Bone marrow (tissue), 2 donors: ENCODE measurements around the gene PTK7.
A peak's percentile ranks its signal among the peaks of the same experiment; 100 is the strongest.
"Not testable (repeated sequence)": the region's sequence is repeated elsewhere in the genome, so short reads cannot be mapped to it uniquely, and the experiment has no call there.

Source experiments
- DNase-seq, 2 donors: peaks; one replicate each; lab custom pipeline; 2025; lab: John Stamatoyannopoulos, UW

Gene PTK7

DNA sequence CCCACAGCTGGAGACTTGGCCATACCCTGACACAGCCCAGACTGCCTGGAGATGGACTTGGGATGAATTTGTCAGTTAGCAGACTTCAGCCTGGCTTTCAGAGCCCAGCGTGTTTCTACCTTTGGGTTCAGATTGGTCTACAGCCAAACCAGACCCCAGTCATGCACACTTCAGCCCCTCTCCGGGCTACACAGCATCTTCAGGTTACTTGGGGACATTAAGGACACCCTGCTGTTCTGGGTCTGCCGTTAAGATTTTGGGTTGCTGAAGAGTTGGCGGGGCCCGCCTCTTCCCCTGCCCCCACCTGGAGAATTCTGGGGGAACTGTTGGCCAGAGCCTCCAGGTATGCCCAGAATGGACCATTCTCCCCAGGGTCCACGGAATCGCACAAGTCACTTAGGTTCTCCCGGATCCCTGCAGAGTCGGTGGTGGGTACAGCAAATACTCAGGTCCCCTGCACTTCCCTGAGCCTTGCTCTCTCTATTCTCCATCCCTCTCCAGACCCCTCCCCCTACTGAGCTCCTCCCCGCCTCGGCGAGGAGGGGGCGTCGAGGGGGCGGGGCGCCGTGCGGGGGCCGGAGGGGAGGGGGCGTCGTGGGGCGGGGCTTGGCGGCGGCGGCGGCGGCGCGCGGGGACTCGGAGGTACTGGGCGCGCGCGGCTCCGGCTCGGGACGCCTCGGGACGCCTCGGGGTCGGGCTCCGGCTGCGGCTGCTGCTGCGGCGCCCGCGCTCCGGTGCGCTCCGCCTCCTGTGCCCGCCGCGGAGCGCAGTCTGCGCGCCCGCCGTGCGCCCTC, at the start of gene PTK7:
PTK7 (plus strand) TSS at position 645 of the 794 bp plus-strand sequence. CDS start 175 bp downstream, outside the sequence.
- DNase-seq: peak in 1 of 2 donors; percentile 16

DNA sequence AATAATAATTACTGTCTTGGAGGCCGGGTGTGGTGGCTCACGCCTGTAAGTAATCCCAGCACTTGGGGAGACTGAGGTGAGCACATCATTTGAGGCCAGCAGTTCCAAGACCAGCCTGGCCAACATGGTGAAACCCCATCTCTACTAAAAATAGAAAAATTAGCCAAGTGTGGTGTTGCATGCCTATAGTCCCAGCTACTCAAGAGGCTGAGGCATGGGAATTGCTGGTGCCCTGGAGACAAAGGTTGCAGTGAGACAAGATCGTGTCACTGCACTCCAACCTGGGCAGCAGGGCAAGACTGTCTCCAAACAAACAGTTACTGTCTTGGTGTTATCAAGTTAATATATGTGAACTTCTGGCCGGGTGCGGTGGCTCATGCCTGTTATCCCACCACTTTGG, 49.7 kb upstream of the PTK7 start:
- DNase-seq: no peak

DNA sequence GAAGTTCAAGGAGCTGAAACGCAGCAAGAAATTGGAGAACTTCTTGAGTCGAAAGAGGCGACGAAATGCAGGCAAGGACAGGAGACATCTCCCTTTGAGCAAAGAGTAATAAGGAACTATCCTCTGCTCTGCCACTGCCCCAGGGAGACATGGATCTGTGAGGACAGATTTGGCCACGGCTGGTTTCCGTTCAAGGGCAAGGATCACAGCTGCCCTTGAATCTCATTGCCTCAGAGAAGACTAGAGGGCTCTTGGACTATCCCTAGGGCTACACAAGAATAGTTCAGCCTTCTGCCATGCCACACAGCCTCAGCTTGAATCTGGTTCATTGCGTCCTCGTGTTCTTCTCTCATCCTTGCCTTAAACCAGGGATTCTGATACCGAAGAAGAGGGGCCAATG, 47.0 kb upstream of the PTK7 start:
- DNase-seq: no peak

DNA sequence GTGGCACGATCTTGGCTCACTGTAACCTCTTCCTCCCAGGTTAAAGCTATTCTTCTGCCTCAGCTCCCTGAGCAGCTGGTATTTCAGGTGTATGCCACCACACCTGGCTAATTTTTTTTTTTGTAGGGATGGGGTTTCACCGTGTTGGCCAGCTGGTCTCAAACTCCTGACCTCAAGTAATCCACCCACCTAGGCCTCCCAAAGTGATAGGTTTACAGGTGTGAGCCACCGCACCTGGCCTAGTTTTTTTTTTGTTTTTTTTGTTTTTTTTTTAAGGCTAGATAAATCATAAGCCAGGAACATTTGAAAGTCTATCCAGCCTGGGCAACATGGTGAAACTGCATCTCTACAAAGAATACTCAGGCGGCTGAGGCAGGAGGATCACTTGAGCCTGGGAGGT, 43.8 kb upstream of the PTK7 start:
- DNase-seq: no peak

DNA sequence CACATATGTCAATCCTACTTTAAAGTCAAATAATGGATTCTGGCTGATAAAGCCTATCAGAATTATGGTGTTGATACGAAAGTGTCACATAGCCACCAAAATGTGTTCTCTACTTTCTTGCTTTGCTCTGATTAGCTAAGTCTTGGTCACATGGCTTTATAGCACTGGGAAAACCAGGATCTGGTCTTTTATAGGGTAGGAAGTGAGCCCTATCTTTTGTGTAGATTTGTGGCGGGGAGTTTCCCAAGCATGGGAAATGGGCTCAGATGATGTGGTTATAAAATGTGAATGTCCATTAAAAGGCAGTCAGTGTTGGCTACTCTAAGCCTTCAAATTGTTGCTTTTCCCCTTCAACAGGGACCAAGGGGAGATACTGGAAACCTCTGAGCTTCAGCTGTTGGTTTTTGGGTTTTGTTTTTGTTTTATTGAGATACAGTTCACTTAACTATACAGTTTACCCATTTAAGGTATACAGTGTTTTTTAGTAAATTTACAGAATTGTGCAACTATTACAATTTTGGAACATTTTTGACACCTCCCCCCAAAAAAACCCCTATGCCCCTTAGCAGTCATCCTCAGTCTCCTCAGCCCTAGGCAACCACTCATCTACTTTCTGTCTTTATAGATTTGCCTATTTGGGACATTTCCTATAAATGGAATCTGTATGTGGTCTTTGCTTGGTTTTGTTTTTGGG, 42.5 kb upstream of the PTK7 start:
- no peak for DNase-seq

DNA sequence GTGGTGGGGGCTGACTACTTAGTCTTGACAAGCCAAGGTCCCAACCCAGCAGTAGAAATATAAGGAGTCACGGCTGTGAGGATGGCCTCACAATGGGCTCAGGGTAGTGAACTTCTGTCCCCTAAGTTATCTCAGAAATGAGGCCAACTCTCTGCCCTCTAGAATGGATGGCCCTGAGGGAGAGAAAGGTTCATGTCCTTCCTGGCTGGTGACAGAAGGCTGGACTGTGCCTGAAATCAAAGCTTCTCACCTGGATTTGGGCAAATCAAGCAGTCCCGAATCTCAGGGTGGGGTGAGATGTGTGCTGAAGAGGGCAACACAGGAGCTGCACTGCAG, 42.0 kb upstream of the PTK7 start:
- no peak for DNase-seq

DNA sequence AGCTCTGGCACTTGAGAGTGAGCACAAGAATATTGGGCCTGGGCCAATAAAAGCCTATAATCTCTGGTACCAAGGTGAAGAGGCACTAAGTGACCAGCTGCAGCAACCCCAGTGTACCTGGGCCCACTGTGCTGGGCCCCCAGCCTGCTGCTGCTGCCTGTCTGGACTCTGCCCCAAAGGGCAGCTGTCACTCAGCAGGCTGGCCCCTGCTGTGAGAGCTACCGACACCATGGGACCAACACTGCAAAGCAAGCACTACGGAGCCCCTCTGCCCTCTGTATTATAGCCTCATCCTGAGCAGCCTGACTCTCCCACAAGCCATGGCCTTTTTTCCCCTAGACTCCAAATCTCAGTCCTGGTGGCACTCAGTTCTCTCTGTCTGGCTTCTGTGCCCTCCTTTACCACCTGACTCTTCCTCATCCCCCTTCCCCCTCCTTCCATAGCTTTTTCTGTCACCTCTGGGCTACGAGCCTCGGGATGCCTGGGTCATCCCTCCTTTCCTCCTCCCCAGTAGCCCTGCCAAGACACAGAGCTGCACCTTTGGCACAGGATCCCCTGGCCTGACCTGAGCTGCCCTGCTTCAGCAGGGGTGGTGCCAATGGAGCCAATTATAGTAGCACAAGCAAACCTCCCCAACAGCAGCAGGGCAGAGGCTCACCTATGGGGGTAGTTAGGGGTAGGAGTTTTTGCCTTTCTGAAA, 40.5 kb upstream of the PTK7 start:
- no peak for DNase-seq

DNA sequence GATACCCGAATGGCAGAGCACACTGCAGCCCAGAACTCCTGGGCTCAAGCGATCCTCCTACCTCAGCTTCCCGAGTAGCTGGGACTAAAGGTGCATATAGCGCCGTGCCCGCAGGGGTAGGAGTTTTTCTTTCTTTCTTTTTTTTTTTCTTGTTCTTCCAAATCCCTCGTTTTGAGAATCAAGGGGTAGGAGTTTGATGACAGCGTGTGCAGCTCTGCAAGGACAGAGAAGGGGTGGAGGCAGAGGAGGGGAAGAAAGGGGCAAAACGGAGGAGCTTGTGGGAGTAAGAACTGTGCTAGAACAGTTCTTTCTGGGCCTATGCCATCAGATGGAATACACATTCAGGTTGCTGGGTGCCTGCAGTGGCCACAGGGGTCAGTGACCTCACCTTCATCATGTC, 39.4 kb upstream of the PTK7 start:
- no peak for DNase-seq

DNA sequence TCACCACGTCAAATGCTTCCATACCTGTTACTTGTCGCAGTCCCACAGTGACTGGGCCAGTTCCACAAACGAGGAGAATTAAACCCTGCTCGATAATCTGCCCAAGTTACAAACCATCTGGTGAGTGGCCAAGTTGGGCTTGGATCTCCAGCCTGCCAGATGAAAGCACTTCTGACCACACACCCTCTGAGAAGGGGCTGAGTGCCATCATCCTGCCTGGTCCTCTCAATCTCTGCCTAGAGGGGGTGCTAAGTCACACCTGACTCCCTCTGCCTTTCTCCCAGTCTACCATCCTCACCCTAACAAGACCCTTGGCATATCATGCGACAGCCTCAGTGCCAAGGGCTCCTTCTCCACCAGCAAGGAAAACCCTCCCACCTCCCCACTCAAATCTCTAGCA, 38.9 kb upstream of the PTK7 start:
- DNase-seq: no peak

DNA sequence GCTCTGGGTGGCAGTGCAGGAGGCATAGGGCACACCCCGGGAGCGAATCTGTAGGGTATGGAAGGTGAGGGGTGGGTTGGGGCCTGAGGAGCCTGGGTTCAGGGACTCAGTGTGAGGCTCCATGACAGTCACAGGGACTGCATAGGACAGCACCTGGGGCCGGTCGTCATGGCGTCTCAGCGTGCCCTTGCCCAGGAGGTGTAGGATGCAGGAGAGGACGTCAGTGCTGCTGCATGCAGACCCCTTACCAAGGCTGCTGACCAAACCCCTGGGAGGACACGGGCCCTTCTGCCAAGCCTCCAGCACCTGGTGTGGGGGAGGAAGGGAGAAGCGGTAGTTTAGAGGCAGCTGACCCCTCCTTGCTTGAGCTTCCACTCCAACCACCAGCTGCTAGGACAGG, 38.4 kb upstream of the PTK7 start:
- no peak for DNase-seq

DNA sequence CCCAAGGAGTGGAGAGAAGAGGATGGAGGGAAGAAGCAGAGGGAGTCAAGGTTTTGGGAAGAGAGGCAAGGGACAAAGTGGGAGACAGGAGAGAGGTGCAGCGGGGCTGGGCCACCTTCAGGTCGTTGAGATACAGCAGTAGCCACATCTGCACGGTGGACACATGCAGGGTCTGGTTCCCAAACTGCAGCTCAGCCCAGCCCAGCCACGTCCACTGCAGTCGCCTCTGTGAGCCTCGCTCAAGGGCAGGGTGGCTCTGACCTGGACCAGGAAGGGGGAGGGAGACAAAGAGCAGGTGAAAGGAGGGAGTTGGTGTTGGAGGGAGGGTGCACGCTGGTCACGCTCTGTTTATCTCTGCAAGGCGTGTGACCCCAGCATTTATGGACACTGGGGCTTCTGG, 37.4 kb upstream of the PTK7 start:
- no peak for DNase-seq

DNA sequence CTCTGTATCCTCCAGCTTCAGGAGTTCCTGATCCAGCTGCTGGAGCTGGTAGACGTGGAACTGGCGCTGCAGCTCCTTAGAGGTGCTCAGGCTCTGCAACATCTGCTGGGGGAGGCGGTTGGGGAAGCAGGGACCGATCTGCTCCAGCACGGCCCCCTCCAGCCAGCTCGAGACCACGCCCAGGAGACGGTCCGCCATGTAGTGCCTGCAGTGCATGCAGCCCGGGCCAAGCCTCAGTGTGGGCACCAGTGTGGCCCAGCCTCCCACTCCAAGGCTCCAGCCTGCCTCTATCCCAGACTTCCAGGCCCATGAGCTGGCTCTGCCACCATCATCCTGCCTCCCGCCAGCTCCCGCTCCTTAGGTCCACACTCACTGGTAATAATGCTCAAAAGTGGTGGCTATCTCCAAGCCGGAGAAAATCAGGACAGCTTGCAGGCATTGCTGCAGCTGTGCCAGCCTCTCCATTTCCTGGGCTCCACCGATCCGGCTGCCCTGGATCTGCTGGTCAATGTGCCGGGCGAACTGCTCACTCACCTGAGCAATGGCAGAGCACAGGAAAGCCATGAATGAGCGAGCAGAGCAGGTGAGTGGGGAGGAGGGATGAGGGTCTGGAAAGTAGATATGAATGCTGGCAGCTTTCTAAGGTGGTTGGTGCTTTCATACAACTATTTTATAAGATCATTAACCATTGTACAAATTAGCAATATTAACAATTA, 35.4 kb upstream of the PTK7 start:
- DNase-seq: no peak

DNA sequence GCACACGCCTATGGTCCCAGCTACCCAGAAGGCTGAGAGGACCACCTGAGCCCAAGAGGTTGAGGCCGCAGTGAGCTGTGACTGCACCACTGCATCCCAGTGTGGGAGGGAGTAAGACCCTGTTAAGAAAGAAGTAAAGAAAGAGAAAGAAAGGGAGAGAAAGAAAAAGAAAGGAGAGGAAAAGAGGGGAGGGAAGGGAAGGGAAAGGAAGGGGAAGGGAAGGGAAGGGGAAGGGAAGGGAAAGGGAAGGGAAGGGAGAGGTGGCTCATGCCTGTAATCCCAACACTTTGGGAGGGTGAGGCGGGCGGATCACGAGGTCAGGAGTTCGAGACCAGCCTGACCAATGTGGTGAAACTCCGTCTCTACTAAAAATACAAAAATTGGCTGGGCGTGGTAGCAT, 34.6 kb upstream of the PTK7 start:
- not testable (repeated sequence) for DNase-seq

DNA sequence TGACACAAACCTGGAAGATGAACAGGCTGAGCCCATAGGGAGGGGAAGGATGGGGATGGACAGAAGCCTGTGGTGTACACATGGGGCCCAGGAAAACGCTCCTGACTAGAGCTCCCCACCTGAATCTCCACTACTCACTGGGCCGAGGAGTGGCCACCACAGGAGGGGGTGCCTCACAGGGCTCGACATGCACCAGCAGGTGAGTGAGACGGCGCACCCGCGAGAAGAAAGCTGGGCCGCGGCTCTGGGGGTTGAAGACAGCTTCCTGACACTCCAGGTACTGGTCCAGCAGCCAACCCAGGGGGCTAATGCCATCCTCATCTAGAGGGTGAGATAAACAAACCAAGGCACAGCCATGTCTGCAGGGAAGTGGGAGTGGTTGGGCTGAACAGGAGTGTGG, 32.8 kb upstream of the PTK7 start:
- DNase-seq: no peak

DNA sequence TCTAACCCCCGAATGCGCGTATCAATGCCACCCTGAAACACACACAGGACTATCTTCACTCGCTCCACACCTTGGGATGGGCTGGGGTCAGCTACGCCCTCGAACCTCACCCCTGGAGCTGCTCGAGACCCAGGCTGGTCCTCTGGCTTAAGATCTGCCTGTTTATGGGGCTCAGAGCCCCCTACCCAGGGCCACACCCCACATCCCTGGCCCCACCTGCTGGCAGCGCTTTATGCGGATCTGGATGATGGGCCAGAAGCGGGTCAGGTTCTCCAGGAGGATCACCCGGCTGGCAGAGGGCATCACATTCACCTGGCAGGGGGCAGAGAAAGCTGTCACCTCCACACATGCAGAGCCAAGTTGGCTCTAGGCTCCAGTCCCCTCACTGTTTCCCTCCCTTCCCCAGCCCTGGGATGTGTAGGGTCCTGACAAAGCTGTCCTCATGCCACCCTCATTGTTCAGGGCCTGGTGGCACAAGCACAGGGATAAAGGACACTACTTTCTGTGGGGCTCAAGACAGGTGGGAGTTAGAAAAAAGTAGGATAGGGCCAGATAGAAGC, 30.7 kb upstream of the PTK7 start:
- DNase-seq: no peak

DNA sequence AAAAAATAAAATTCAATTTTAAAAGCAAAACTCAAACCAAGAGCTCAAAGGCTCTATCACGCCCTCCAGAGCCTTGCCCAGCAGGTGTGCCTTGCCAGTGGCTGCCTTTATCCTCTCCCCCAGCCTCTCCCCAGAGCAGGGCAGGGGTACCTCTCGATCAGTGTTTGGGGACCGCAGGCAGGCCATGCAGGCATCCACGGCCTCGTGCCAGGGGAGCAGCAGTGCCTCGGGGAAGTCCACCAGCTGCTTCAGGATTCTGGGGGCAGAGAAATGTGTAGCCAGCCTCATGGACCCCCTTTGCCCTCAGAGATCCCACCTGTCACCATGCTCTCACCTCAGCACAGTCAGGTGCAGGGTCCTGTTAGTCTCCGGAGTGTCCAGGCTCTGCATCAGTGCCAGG, 28.1 kb upstream of the PTK7 start:
- no peak for DNase-seq

DNA sequence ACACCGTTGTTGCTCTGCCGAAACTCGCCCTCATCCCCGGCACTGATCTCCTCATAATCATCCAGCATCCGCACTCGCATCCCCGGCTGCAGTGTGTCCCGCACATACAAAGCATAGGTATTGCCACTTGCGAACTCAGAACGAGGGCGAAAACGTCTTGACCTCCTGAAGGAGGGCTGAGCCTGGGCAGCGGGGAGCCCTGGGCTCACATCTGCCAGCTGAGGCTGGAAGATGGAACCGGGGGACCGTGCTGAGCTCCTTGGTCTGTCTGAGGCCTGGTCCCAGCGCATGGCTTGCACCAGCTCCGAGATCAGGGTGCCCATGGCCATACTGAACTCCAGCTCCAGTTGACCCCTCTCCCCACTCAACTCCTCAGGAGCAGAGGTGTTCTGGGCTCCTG, 25.1 kb upstream of the PTK7 start:
- DNase-seq: no peak

DNA sequence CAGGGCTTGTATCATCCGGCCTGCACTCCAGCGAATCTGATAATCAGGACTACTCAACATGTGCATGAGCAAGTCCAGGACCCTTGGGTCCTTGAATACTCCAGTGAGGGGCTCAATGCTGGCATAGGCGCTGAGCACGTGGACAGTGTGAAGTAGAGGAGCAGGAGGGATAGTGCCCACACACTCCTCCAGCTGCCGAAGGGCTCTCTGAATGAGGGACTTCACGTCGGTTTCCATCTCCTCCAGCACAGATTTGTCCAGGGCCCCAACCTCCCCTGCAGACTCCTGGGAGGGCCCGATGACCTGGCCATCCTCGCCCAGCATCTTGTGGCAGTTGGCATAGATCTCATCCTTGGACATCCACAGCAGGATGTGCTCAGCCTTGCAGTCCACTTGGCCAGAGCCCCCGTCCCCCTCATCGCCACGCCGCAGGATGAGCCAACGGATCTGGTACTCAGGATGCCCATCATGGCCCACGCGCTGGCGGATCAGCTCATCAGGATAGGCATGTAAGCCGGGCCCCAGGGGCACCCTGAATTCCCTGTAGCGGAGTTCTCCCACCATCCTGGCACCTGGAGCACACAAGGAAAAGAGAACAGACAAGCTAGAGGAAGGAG, 23.8 kb upstream of the PTK7 start:
- DNase-seq: no peak

DNA sequence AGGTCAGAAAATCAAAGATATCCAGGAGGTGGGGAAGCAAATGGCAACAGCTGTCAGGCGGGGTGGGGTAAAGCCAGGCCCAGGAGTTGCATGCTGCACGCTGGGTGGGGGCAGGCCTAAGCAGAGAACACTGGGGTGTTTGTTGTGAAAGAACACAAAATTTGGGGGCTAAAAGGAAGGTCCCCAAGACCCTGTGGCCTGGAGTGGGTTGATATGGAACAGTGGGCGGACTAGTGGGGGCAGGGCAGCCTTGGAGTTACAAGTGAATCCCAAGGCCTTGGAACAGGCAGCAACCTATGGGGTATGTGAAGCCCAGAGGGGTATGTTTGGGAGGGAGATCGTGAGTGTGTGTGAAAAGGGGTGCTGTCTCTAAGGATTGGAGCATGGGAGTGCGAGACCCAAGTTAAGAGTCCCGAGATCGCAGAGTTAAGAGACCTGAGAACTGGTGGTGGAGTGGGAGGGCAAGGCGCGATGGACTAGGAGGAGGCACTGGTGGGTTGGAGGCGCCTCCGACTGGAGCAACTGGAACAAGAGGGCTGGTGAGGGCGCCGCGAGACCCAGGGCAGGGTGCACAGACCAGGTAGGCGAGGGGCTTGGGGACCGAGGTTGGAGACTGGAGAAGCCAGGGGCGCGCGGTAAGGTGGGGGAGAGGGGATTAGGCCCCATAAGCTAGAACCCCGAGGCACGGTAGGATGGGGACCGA, 23.1 kb upstream of the PTK7 start:
- no peak for DNase-seq

DNA sequence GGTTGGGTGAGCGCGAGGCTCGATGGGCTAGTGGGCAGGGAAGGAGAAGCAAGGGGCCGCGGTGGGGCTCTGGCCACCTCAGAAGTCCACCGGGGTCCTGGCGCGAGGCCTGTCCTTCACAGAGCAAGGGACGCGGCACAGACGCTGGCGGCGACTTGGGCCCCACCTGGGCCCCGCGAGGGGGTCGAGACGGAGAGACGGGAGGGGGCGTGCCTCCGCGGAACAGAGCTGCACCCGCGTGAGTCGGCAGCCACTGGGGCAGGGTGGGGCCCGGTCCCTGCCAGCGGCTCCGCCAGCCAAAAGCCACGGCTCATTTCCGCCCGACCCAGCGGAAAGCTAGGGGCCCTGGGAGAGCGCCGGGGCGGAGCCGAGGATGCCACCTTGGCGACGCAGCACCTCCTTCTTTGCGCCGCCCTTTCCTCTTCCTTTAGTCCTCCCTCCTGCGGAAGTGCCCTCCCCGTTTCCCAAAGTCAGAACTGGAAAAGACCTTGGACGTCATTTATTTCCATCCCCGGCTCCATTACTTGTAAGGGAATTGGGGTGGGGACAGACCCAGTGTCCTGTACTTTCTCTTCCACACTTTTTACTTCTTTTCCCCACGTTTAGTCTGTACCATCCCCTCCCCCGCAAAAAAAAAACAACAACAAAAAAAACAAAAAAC, 22.4 kb upstream of the PTK7 start, which contains the start of gene CUL7:
CUL7 (minus strand) TSS at position 307 of the 661 bp plus-strand sequence. CDS start 1,063 bp downstream, outside the sequence.
- DNase-seq: peak; percentile 61 to 85
